Common myeloid progenitor, CD34-positive (primary cell): ENCODE results near the gene NEGR1.

Experiments used
- CTCF ChIA-PET: fragments of 350-600 bp; sonication (Branson Sonifier 250); formaldehyde crosslinking; loops from one replicate; lab custom pipeline; 2021; ENCODE audit warnings: antibody characterized with exemption; lab: Charles Lee
- POLR2A ChIA-PET: fragments of 350-600 bp; sonication (Branson Sonifier 250); formaldehyde crosslinking; loops from one replicate; lab custom pipeline; 2021; ENCODE audit warnings: antibody characterized with exemption; lab: Charles Lee
- DNase-seq, 3 donors: peaks; one replicate each; pipeline versions ENCODE4 v3.0.0 to v3.0.0-alpha.2; 2013
- H3K27ac ChIP-seq, 2 experiments: 1 replicate in 1 of 2; 2 replicates in 1 of 2; pipeline ENCODE4 v1.7.0; 2013; ENCODE audit warnings: inconsistent platforms in 2 of 2, low read length in 2 of 2, mild to moderate bottlenecking in 2 of 2, low read depth in 1 of 2, moderate library complexity in 1 of 2; ENCODE audit not compliant: severe bottlenecking in 2 of 2, insufficient read depth in 1 of 2, poor library complexity in 1 of 2
- H3K27me3 ChIP-seq, 5 experiments: replicated peaks in 2 of 5; 1 replicate in 3 of 5; 2 replicates in 2 of 5; pipeline versions ENCODE4 v1.6.1 to v1.7.0; 2013; ENCODE audit warnings: low read length in 4 of 5, mild to moderate bottlenecking in 2 of 5, moderate library complexity in 2 of 5, inconsistent platforms in 1 of 5; ENCODE audit not compliant: insufficient read depth in 5 of 5, control insufficient read depth in 4 of 5
- H3K36me3 ChIP-seq, 4 experiments: 1 replicate in 2 of 4; 2 replicates in 2 of 4; pipeline versions ENCODE4 v1.6.1 to v1.7.0; 2013; ENCODE audit warnings: low read length in 3 of 4, control low read depth in 1 of 4, mild to moderate bottlenecking in 1 of 4; ENCODE audit not compliant: control insufficient read depth in 4 of 4, insufficient read depth in 4 of 4
- H3K4me1 ChIP-seq, 4 experiments: 1 replicate in 3 of 4; 2 replicates in 1 of 4; pipeline versions ENCODE4 v1.6.1 to v1.7.1; 2013; ENCODE audit warnings: low read length in 3 of 4, mild to moderate bottlenecking in 3 of 4, control low read depth in 1 of 4, inconsistent platforms in 1 of 4, moderate library complexity in 1 of 4; ENCODE audit not compliant: control insufficient read depth in 4 of 4, insufficient read depth in 4 of 4; ENCODE audit errors: control extremely low read depth in 1 of 4
- H3K4me3 ChIP-seq, 7 experiments: 1 replicate in 4 of 7; 2 replicates in 3 of 7; pipeline versions ENCODE4 v1.5.1 to v1.7.0; 2013; ENCODE audit warnings: mild to moderate bottlenecking in 7 of 7, low read length in 6 of 7, moderate library complexity in 6 of 7, inconsistent platforms in 2 of 7, low read depth in 2 of 7, control low read depth in 1 of 7; ENCODE audit not compliant: insufficient read depth in 4 of 7, control insufficient read depth in 1 of 7; ENCODE audit errors: extremely low read depth in 1 of 7
- H3K9me3 ChIP-seq, 5 experiments: 1 replicate in 4 of 5; 2 replicates in 1 of 5; pipeline versions ENCODE4 v1.6.1 to v1.7.1; 2013; ENCODE audit warnings: low read length in 4 of 5, mild to moderate bottlenecking in 2 of 5, inconsistent platforms in 1 of 5, low read depth in 1 of 5, moderate library complexity in 1 of 5; ENCODE audit not compliant: control insufficient read depth in 4 of 5, insufficient read depth in 2 of 5; ENCODE audit errors: control extremely low read depth in 1 of 5
- WGBS: methylation state at CpG from one replicate; pipeline ENCODE4 v1.1.5; 2013; ENCODE audit not compliant: insufficient coverage; 5-methylcytosine and 5-hydroxymethylcytosine counted together

NEGR1 gene

DNA sequence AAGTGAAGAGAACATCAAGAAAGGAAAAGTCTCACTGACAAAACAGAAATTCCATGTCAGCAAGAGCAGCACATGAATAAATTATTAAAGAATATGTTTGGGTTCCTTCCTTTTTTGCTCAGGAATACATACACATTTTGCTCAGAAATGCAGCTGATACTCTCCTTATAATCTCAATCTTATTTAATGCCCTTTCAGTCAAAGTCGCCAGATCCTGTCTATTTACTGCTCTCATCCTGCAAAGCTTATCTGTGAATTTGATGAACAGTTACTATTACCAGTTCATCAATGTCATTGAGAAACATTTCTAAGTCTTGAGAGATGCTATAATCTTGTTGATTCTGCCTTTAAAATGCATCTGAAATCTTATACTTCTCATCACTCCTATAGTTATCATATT, 658.5 kb downstream of the NEGR1 start:
- ChIA-PET CTCF (no interaction called here), POLR2A (no interaction called here)
- whole genome bisulfite sequencing, result no CpG with 5 or more reads among the region's 1 CpG
- Histone ChIP-seq H3K27ac (no peak overlapping the region), H3K27me3 (no peaks in the 10 kb centered on the region), H3K4me1 (no peaks in the 10 kb centered on the region), H3K36me3 (peaks cover 0 to 2% (median 0%) of the 10 kb centered on the region in 4 experiments), H3K9me3 (peaks cover 0 to 14% (median 2%) of the 10 kb centered on the region in 5 experiments), H3K4me3 (no peak overlapping the region)
- DNase-seq, result no peak

DNA sequence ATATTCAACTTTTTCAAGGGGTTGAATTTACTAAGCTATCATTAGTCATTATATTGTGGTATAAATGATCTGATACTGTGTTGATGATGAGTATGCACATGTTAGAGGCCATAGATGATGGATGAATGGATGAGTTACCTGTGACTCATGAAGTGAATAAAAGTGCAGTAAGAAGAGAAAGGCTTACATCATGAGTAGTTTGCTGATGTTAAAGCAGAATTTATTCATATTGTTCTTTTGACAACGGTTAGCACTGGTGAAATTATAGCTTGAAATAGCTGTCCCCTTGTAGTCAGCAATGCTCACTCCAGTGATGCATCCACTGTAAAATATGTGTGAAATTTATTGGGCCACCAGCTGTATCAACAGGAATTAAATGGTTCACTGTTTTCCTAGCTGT, 660.6 kb downstream of the NEGR1 start:
- no peak overlapping the region for H3K4me3 ChIP-seq
- POLR2A ChIA-PET, result no interaction called here
- DNase-seq, result peak in 1 of 3 donors; percentile 2
- H3K27ac ChIP-seq, result no peak overlapping the region
- WGBS, result 83% methylated on average over 1 of the region's 1 CpG
- H3K9me3 ChIP-seq, result peaks cover 0 to 11% (median 2%) of the 10 kb centered on the region in 5 experiments
- H3K4me1 ChIP-seq, result no peaks in the 10 kb centered on the region
- CTCF ChIA-PET, result no interaction called here
- H3K27me3 ChIP-seq, result no peaks in the 10 kb centered on the region
- peaks cover 0 to 3% (median 0%) of the 10 kb centered on the region in 4 experiments for H3K36me3 ChIP-seq

DNA sequence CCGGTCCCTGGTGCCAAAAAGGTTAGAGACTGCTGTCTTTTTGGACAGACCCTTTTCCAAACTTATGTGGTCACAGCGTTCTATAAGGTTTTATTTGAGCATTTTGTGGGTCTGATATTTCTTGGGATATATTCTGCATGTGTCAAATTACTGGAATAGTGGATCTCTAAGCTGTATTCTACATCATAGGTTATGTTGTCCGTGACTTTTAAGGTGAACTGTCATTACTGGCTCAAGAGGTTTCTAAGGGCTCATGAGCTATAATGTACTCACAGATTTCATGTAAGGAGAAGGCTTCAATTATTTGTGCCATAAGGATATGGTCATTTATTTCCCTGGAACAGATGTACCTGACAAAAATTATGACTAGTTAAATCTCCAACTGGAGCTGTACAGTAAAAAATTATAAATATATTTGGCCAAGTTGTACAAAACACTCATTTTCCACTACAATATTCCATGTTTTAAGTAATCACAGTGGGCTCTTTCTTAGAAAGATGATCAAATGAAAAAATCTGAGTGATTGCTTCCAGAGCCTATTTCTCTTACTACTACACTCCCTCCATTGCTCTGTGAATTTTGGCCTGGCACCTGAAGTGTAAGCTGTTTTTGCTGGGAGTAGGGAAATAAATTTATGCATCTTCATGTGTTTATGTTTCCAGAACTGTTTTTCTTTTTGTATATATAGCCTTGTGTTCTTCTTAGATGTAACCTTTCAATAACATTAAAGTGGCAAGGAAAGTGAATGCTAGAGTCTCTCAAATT, 663.4 kb downstream of the NEGR1 start:
- no peak overlapping the region for H3K4me3 ChIP-seq
- H3K27me3 ChIP-seq, result no peaks in the 10 kb centered on the region
- H3K27ac ChIP-seq, result no peak overlapping the region
- CTCF ChIA-PET, result no interaction called here
- POLR2A ChIA-PET, result no interaction called here
- peaks cover 0 to 13% (median 2%) of the 10 kb centered on the region in 5 experiments for H3K9me3 ChIP-seq
- peaks cover 0 to 3% (median 0%) of the 10 kb centered on the region in 4 experiments for H3K36me3 ChIP-seq
- DNase-seq, result no peak
- no peaks in the 10 kb centered on the region for H3K4me1 ChIP-seq
- WGBS, result 94% methylated on average over 3 of the region's 3 CpGs

DNA sequence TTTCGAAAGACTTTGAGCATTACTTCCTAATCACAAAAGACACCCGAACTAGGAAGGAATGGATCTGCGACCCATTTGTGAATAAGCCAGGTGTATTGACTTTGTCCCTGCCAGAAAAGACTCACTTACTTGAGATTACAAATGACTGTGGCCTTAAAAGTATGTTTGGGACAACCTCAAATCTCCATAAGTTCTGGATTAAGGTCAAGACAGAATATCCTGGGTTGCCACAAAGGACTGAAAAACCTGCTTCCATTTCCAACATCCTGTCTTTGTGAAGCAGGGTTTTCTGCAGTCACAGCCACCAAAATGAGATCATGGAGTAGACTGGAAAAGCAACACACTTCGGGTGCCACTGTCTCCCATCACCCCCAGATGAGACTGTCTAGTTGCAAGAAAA, 664.1 kb downstream of the NEGR1 start:
- Histone ChIP-seq H3K36me3 (peaks cover 0 to 3% (median 0%) of the 10 kb centered on the region in 4 experiments), H3K9me3 (peaks cover 0 to 13% (median 2%) of the 10 kb centered on the region in 5 experiments), H3K4me1 (no peaks in the 10 kb centered on the region), H3K27ac (no peak overlapping the region), H3K4me3 (no peak overlapping the region), H3K27me3 (no peaks in the 10 kb centered on the region)
- CTCF ChIA-PET, result no interaction called here
- POLR2A ChIA-PET, result no interaction called here
- no peak for DNase-seq
- 100% methylated on average over 2 of the region's 4 CpGs for WGBS

DNA sequence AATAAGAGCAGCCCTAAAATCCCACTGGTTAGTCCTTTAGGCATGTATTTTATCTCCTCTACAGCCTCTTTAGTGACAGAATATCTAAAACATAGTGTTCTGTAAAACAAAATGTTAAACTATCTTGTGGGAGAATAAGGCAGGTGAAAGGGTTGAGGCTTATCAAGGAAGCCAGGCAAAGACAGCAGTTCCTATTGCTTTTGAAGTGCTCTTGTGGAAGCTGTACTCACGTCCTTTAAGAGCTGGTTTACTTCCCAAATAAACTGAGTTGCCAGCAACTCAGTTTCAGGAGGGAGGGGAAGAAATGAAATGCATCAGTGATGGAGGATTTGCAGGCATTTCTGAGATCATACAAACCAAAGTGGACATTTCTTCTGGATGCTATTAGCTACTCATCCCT, 671.9 kb downstream of the NEGR1 start:
- Histone ChIP-seq H3K9me3 (peaks cover 3 to 9% (median 5%) of the 10 kb centered on the region in 5 experiments), H3K4me3 (no peak overlapping the region), H3K4me1 (no peaks in the 10 kb centered on the region), H3K27me3 (no peaks in the 10 kb centered on the region), H3K27ac (no peak overlapping the region), H3K36me3 (peaks cover 0 to 21% (median 4%) of the 10 kb centered on the region in 4 experiments)
- WGBS, result 25% methylated on average over 1 of the region's 1 CpG
- ChIA-PET POLR2A (no interaction called here), CTCF (no interaction called here)
- no peak for DNase-seq

DNA sequence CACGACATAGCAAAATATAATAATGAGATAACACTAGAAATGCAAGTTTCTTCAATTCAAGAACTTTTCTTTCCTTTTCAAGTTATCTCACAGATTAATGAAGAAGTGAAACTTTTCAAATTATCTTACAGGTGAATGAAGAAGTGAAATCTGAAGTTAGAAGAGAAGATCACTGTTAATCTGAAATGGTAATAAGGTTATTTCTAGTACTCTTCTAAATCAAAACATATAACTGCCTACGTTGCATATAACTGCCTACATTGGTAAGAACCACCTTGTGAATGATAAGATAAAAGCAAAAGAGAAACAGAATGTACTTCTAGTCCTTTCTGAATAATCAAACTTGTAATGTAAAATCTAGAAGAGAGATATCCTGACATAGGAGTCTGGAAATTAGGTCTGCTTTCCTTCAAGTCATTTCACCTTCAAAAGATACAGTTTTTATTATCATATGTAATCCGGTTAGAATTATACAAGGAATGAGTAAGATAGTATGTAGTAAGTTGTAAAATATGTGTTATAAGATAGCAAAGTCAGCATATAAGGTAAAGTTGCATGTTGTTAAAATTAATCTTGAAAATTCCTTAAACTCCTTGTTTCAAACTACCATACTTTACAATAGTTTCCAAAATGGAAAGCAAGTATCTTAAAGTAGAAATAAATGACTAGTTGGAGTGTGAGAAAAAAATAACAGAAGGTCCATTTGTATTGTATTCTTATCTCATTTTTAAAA, 679.1 kb downstream of the NEGR1 start:
- ChIA-PET CTCF (no interaction called here), POLR2A (no interaction called here)
- no peak overlapping the region for H3K4me3 ChIP-seq
- H3K27me3 ChIP-seq, result no peaks in the 10 kb centered on the region
- peaks cover 0 to 11% (median 2%) of the 10 kb centered on the region in 4 experiments for H3K36me3 ChIP-seq
- H3K27ac ChIP-seq, result no peak overlapping the region
- H3K4me1 ChIP-seq, result no peaks in the 10 kb centered on the region
- no CpG with 5 or more reads among the region's 3 CpGs for WGBS
- DNase-seq, result no peak
- H3K9me3 ChIP-seq, result peaks cover 0 to 13% (median 2%) of the 10 kb centered on the region in 5 experiments

DNA sequence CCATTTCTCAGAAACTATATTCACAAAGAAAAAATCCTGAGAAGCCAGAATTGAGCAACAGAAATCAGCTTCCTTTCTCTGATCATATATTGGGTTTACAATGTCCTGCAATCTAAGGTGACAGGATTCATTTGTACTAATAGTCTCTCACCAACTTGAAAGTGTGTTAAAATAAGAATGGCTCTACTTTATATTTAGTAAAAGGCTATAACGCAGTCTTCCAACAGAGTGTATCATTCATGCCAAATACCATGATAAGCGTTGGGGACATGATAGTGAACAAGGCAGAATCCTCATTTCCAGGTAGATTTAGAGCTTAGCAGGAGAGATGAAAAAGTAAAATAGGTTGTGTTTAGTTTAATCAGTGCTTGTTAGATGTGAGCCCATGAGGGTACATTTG, 682.3 kb downstream of the NEGR1 start:
- Histone ChIP-seq H3K4me3 (no peak overlapping the region), H3K4me1 (no peaks in the 10 kb centered on the region), H3K36me3 (peaks cover 0 to 3% (median 0%) of the 10 kb centered on the region in 4 experiments), H3K27me3 (no peaks in the 10 kb centered on the region), H3K27ac (no peak overlapping the region), H3K9me3 (peaks cover 0 to 9% (median under 1%) of the 10 kb centered on the region in 5 experiments)
- ChIA-PET POLR2A (no interaction called here), CTCF (interaction anchor here (1.3 to 2.4 kb wide), 3 partner anchors 14 to 586 kb away, joined by 3 to 5 read pairs (median 4); no protein-coding TSS in a partner anchor)
- WGBS, result 80% methylated on average over 1 of the region's 2 CpGs
- no peak for DNase-seq
